KMS-11 (cell line): ENCODE measurements around the gene PSMA8.
"Not testable (repeated sequence)": the region's sequence is repeated elsewhere in the genome, so short reads cannot be mapped to it uniquely, and the experiment has no call there.

Experiments
- H2AFZ ChIP-seq: fragments of 200-600 bp; sonication (generic); 2 replicates; pipeline ENCODE4 v1.6.1; 2016; ENCODE audit warnings: antibody characterized with exemption, mixed run types, low read depth
- H3K27ac ChIP-seq: fragments of 200-600 bp; sonication (generic); 2 replicates; pipeline ENCODE4 v1.6.1; 2016; ENCODE audit warnings: mild to moderate bottlenecking, mixed run types
- H3K27me3 ChIP-seq: fragments of 200-600 bp; sonication (generic); 2 replicates; pipeline ENCODE4 v1.6.1; 2017; ENCODE audit warnings: mild to moderate bottlenecking, low read depth, mixed run types, moderate library complexity; ENCODE audit not compliant: insufficient read depth
- H3K36me3 ChIP-seq: fragments of 200-600 bp; sonication (generic); 2 replicates; pipeline ENCODE4 v1.6.1; 2017; ENCODE audit warnings: mild to moderate bottlenecking, mixed run types; ENCODE audit not compliant: insufficient read depth
- H3K4me1 ChIP-seq: fragments of 200-600 bp; sonication (generic); 2 replicates; pipeline ENCODE4 v1.6.1; 2016; ENCODE audit warnings: mild to moderate bottlenecking, low read depth, mixed run types; ENCODE audit not compliant: poor library complexity, severe bottlenecking
- H3K4me2 ChIP-seq: fragments of 200-600 bp; sonication (generic); 2 replicates; pipeline ENCODE4 v1.7.0; 2016; ENCODE audit warnings: mild to moderate bottlenecking, mixed run types
- H3K4me3 ChIP-seq: fragments of 200-600 bp; sonication (generic); IDR thresholded peaks from 2 replicates; pipeline ENCODE4 v1.6.1; 2017; ENCODE audit warnings: low read depth, low read length, mixed read lengths; ENCODE audit not compliant: insufficient read depth
- H3K79me2 ChIP-seq: fragments of 200-600 bp; sonication (generic); 2 replicates; pipeline ENCODE4 v1.6.1; 2016; ENCODE audit warnings: low read depth, mixed run types; ENCODE audit not compliant: insufficient read depth
- H3K9ac ChIP-seq: fragments of 200-600 bp; sonication (generic); 2 replicates; pipeline ENCODE4 v1.6.1; 2016; ENCODE audit warnings: mild to moderate bottlenecking, mixed run types
- H4K20me1 ChIP-seq: fragments of 200-600 bp; sonication (generic); 2 replicates; pipeline ENCODE4 v1.6.1; 2016; ENCODE audit warnings: mild to moderate bottlenecking, mixed run types; ENCODE audit not compliant: insufficient read depth
- TF ChIP-seq, protein P1 (sequence below): fragments of 200-600 bp; sonication (generic); conservative IDR thresholded peaks from 2 replicates; pipeline ENCODE4 v1.6.1; 2017; ENCODE audit warnings: low read depth, mild to moderate bottlenecking, antibody characterized with exemption, low read length, moderate library complexity, mixed read lengths

The PSMA8 gene

DNA sequence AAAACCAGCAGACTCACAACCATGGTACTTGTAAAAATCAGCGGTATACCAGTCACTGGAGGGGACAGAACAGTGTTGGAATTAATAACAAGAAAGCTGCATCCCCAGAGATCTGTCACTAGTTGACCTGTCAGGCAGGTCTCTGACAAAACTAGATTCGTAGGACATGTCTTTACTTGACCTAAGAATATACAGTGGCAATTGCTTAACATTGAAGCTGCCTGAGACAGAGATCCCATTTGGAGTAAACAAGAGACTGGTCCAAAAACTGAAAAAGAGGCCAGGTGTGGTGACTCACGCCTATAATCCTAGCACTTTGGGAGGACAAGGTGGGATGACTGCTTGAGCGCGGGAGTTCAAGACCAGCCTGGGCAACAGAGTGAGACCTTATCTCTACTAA is 36.1 kb upstream of the PSMA8 start:
- H2AFZ ChIP-seq: no peak overlapping the region
- H4K20me1 ChIP-seq: no peaks in the 10 kb centered on the region
- H3K4me3 ChIP-seq: no peak overlapping the region
- TF ChIP-seq, protein P1, sequence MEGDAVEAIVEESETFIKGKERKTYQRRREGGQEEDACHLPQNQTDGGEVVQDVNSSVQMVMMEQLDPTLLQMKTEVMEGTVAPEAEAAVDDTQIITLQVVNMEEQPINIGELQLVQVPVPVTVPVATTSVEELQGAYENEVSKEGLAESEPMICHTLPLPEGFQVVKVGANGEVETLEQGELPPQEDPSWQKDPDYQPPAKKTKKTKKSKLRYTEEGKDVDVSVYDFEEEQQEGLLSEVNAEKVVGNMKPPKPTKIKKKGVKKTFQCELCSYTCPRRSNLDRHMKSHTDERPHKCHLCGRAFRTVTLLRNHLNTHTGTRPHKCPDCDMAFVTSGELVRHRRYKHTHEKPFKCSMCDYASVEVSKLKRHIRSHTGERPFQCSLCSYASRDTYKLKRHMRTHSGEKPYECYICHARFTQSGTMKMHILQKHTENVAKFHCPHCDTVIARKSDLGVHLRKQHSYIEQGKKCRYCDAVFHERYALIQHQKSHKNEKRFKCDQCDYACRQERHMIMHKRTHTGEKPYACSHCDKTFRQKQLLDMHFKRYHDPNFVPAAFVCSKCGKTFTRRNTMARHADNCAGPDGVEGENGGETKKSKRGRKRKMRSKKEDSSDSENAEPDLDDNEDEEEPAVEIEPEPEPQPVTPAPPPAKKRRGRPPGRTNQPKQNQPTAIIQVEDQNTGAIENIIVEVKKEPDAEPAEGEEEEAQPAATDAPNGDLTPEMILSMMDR: no peak
- H3K27ac ChIP-seq: no peak overlapping the region
- H3K27me3 ChIP-seq: no peaks in the 10 kb centered on the region
- no peak overlapping the region for H3K9ac ChIP-seq
- no peak overlapping the region for H3K4me2 ChIP-seq
- no peaks in the 10 kb centered on the region for H3K79me2 ChIP-seq
- peaks cover 5% of the 10 kb centered on the region for H3K4me1 ChIP-seq
- no peaks in the 10 kb centered on the region for H3K36me3 ChIP-seq

DNA sequence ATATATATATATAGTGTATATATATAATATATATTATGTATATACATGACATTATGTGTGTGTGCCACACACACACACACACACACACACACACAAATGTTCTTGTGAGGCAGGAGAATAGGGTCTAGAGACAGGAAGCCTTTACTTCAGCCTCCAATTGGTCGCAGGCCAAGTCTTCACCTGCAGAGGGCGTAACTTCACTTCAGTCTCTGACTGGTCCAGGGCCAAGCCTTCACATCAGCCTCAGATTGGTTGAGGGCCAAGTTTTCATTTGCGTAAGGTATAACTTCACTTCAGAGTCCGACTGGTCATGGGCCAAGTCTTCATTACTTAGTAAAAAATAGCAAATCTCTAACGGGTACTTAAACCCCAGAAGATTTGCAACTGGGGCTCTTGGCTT is 30.1 kb upstream of the PSMA8 start:
- H3K36me3 ChIP-seq: no peaks in the 10 kb centered on the region
- H3K4me3 ChIP-seq: no peak overlapping the region
- H3K9ac ChIP-seq: no peak overlapping the region
- H2AFZ ChIP-seq: no peak overlapping the region
- no peak overlapping the region for H3K27ac ChIP-seq
- H3K27me3 ChIP-seq: no peaks in the 10 kb centered on the region
- no peaks in the 10 kb centered on the region for H4K20me1 ChIP-seq
- no peaks in the 10 kb centered on the region for H3K79me2 ChIP-seq
- TF ChIP-seq, protein P1: peak; percentile 54
- peaks cover 6% of the 10 kb centered on the region for H3K4me1 ChIP-seq
- no peak overlapping the region for H3K4me2 ChIP-seq

DNA sequence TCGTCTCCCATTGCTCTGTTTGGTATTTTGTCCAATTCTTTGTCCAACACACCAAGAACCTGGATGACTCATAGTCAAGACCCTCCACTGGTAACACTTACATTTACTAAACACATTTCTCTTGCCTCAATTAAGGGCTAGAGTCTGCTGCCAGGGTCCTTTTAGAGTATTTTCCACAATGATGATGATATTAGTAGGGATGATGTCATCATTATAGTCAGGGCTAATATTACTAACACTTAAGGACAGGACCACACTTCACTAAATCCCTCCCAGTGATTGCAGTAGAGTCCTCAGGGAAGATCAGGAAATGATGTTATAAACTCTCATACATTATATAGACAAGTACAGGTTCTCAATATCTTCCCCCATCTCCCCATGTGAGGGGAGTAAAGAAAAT is 29.6 kb upstream of the PSMA8 start:
- Histone ChIP-seq H3K9ac (no peak overlapping the region), H3K36me3 (no peaks in the 10 kb centered on the region), H3K79me2 (no peaks in the 10 kb centered on the region), H3K27me3 (no peaks in the 10 kb centered on the region), H3K4me1 (peaks cover 10% of the 10 kb centered on the region), H3K4me3 (no peak overlapping the region), H3K4me2 (no peak overlapping the region), H3K27ac (no peak overlapping the region), H4K20me1 (no peaks in the 10 kb centered on the region), H2AFZ (no peak overlapping the region)
- TF ChIP-seq, protein P1: no peak

DNA sequence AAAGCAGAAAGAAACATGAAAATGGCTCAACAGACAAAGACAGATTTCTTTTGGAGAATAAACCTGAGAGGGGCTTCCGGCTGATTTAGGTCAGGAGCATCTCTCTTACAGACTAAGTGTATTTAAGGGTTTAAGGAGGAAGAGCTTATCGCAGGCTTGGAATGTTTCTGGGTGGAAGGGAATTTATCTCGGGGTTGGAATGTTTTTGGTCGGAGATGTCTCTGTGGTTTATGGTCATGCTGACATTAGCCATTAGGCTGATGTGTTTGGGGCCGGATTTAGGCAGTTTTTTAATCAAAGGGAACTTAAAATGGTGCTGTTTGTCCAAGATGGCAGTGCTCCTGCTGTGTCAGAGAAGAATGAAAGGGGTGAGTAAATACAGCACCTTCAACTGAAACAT is 14.4 kb upstream of the PSMA8 start:
- Histone ChIP-seq H3K4me1 (no peaks in the 10 kb centered on the region), H3K27ac (no peak overlapping the region), H3K27me3 (no peaks in the 10 kb centered on the region), H2AFZ (no peak overlapping the region), H4K20me1 (no peaks in the 10 kb centered on the region), H3K36me3 (no peaks in the 10 kb centered on the region), H3K9ac (no peak overlapping the region), H3K4me3 (no peak overlapping the region), H3K4me2 (no peak overlapping the region), H3K79me2 (no peaks in the 10 kb centered on the region)
- TF ChIP-seq, protein P1: no peak

DNA sequence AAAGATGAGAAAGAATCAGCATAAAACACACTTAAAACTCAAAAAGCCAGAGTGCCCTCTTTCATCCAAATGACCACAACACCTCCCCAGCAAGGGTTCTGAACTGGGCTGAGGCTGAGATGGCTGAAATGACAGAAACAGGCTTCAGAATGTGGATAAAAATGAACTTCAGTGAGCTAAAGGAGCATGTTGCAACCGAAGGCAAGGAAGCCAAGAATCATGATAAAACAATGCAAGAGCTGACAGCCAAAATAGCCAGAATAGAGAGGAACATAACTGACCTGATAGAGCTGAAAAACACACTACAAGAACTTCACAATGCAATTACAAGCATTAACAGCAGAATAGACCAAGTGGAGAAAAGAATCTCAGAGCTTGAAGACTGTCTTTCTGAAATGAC is 12.2 kb upstream of the PSMA8 start:
- Histone ChIP-seq H3K4me1 (no peaks in the 10 kb centered on the region), H2AFZ (no peak overlapping the region), H3K27ac (no peak overlapping the region)

DNA sequence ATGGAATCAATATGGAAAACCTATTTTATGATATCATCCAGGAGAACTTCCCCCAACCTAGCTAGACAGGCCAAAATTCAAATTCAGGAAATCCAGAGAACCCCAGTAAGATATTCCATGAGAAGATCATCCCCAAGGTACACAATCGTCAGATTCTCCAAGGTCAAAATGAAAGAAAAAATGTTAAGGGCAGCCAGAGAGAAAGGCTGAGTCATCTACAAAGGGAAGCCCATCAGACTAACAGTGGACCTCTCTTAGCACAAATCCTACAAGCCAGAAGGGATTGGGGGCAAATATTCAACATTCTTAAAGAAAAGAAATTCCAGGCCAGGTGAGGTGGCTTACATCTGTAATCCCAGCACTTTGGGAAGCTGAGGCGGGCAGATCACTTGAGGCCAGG is 11.7 kb upstream of the PSMA8 start:
- H3K36me3 ChIP-seq, H3K9ac ChIP-seq, H3K4me2 ChIP-seq: not testable (repeated sequence)

More for the DNA sequence above, 12.2 kb upstream of the PSMA8 start:
- Histone ChIP-seq H3K79me2 (no peaks in the 10 kb centered on the region), H3K36me3 (no peaks in the 10 kb centered on the region), H3K4me2 (no peak overlapping the region), H3K4me3 (no peak overlapping the region), H4K20me1 (no peaks in the 10 kb centered on the region), H3K9ac (no peak overlapping the region), H3K27me3 (no peaks in the 10 kb centered on the region)
- TF ChIP-seq, protein P1: no peak

More for the DNA sequence above, 11.7 kb upstream of the PSMA8 start:
- H3K27ac ChIP-seq, H3K79me2 ChIP-seq, H3K4me3 ChIP-seq, H4K20me1 ChIP-seq, H3K27me3 ChIP-seq, H3K4me1 ChIP-seq, H2AFZ ChIP-seq: not testable (repeated sequence)
